Mesenchymal stem cell (in vitro differentiated cells and primary cell): ENCODE results near the gene IL31RA.

Experiments
- DNase-seq: peaks from one replicate; pipeline ENCODE4 v3.0.0-alpha.2; 2013
- H2AFZ ChIP-seq: one replicate; pipeline ENCODE4 v1.6.1; 2013; ENCODE audit warnings: low read depth, mild to moderate bottlenecking, control low read depth, inconsistent platforms, low read length, moderate library complexity
- H2AK5ac ChIP-seq: 2 replicates; pipeline ENCODE4 v1.6.1; 2013; ENCODE audit warnings: low read length, moderate library complexity, mild to moderate bottlenecking, inconsistent platforms; ENCODE audit not compliant: severe bottlenecking
- H2BK120ac ChIP-seq: one replicate; pipeline ENCODE4 v1.6.1; 2013; ENCODE audit warnings: low read depth, mild to moderate bottlenecking, inconsistent platforms, low read length, moderate library complexity
- H2BK12ac ChIP-seq, 2 experiments: one replicate each; pipeline ENCODE4 v1.6.1; 2013; ENCODE audit warnings: inconsistent platforms in 2 of 2, low read length in 2 of 2, mild to moderate bottlenecking in 2 of 2, moderate library complexity in 2 of 2, control low read depth in 1 of 2
- H2BK15ac ChIP-seq: one replicate; pipeline ENCODE4 v1.6.1; 2013; ENCODE audit warnings: mild to moderate bottlenecking, low read depth, inconsistent platforms; ENCODE audit not compliant: poor library complexity, severe bottlenecking
- H2BK5ac ChIP-seq: 2 replicates; pipeline ENCODE4 v1.6.1; 2013; ENCODE audit warnings: low read depth, mild to moderate bottlenecking, low read length, control low read depth, inconsistent platforms; ENCODE audit not compliant: poor library complexity, severe bottlenecking
- H3K14ac ChIP-seq, 2 experiments: one replicate each; pipeline ENCODE4 v1.6.1; 2013; ENCODE audit warnings: inconsistent platforms in 2 of 2, low read length in 2 of 2, control low read depth in 1 of 2, mild to moderate bottlenecking in 1 of 2, moderate library complexity in 1 of 2
- H3K18ac ChIP-seq, 2 experiments: one replicate each; pipeline ENCODE4 v1.6.1; 2013; ENCODE audit warnings: inconsistent platforms in 2 of 2, low read length in 2 of 2, control low read depth in 1 of 2, low read depth in 1 of 2, mild to moderate bottlenecking in 1 of 2
- H3K23ac ChIP-seq, 2 experiments: one replicate each; pipeline ENCODE4 v1.6.1; 2013; ENCODE audit warnings: inconsistent platforms in 2 of 2, low read length in 2 of 2, mild to moderate bottlenecking in 2 of 2, moderate library complexity in 2 of 2, control low read depth in 1 of 2
- H3K27ac ChIP-seq: 2 replicates; pipeline ENCODE4 v1.5.1; 2013; ENCODE audit warnings: mild to moderate bottlenecking, moderate library complexity, low read length, control low read depth, inconsistent platforms; ENCODE audit not compliant: poor library complexity, severe bottlenecking
- H3K27me3 ChIP-seq, 2 experiments: 2 replicates each; pipeline versions ENCODE4 v1.6.1 to v1.7.0; 2013; ENCODE audit warnings: low read length in 2 of 2, mild to moderate bottlenecking in 2 of 2, moderate library complexity in 2 of 2, control low read depth in 1 of 2, inconsistent platforms in 1 of 2; ENCODE audit not compliant: control insufficient read depth in 1 of 2, insufficient read depth in 1 of 2
- H3K36me3 ChIP-seq, 2 experiments: 2 replicates each; pipeline versions ENCODE4 v1.6.1 to v1.7.0; 2013; ENCODE audit warnings: low read length in 2 of 2, control low read depth in 1 of 2, inconsistent platforms in 1 of 2, low read depth in 1 of 2, mild to moderate bottlenecking in 1 of 2; ENCODE audit not compliant: insufficient read depth in 2 of 2, control insufficient read depth in 1 of 2
- H3K4ac ChIP-seq, 2 experiments: one replicate each; pipeline ENCODE4 v1.6.1; 2013; ENCODE audit warnings: inconsistent platforms in 2 of 2, low read length in 2 of 2, mild to moderate bottlenecking in 2 of 2, moderate library complexity in 2 of 2, control low read depth in 1 of 2, low read depth in 1 of 2
- H3K4me1 ChIP-seq: 2 replicates; pipeline ENCODE4 v1.6.1; 2013; ENCODE audit warnings: low read depth, low read length, control low read depth; ENCODE audit not compliant: control insufficient read depth, insufficient read depth
- H3K4me2 ChIP-seq: 2 replicates; pipeline ENCODE4 v1.6.1; 2013; ENCODE audit warnings: low read length, mild to moderate bottlenecking, inconsistent platforms; ENCODE audit not compliant: poor library complexity, severe bottlenecking
- H3K4me3 ChIP-seq, 2 experiments: 2 replicates each; pipeline versions ENCODE4 v1.5.1 to v1.7.0; 2013; ENCODE audit warnings: low read length in 2 of 2, mild to moderate bottlenecking in 2 of 2, control low read depth in 1 of 2, low read depth in 1 of 2; ENCODE audit not compliant: insufficient read depth in 1 of 2
- H3K79me1 ChIP-seq: replicated peaks from 2 replicates; pipeline ENCODE4 v1.6.1; 2013; ENCODE audit warnings: mild to moderate bottlenecking, control low read depth, low read length, inconsistent platforms; ENCODE audit not compliant: poor library complexity, severe bottlenecking
- H3K9ac ChIP-seq: 2 replicates; pipeline ENCODE4 v1.7.0; 2013; ENCODE audit warnings: mild to moderate bottlenecking, low read length, moderate library complexity
- H3K9me3 ChIP-seq: 2 replicates; pipeline ENCODE4 v1.7.0; 2013; ENCODE audit warnings: mild to moderate bottlenecking, low read length; ENCODE audit not compliant: control insufficient read depth
- H4K8ac ChIP-seq: one replicate; pipeline ENCODE4 v1.6.1; 2013; ENCODE audit warnings: inconsistent platforms, mild to moderate bottlenecking, low read length, moderate library complexity
- H4K91ac ChIP-seq: one replicate; pipeline ENCODE4 v1.6.1; 2013; ENCODE audit warnings: mild to moderate bottlenecking, low read length, inconsistent platforms
- WGBS: methylation state at CpG from one replicate; pipeline ENCODE4 v1.1.7; 2013; ENCODE audit warnings: mixed read lengths; 5-methylcytosine and 5-hydroxymethylcytosine counted together

Gene IL31RA

GRCh38 chr5:55868846-55869245, 17.7 kb downstream of the IL31RA start:
- Histone ChIP-seq H3K14ac (no peak overlapping the region), H2BK5ac (no peak overlapping the region), H4K8ac (no peak overlapping the region), H2BK12ac (no peak overlapping the region), H3K4me1 (peaks cover 2% of the 10 kb centered on the region), H3K4ac (no peak overlapping the region), H2AK5ac (no peak overlapping the region), H3K4me3 (no peak overlapping the region), H3K36me3 (peaks cover 0 to 8% of the 10 kb centered on the region in 2 experiments), H3K4me2 (peak overlapping the region; percentile 34), H3K9ac (peak overlapping the region; percentile 37), H3K27me3 (no peaks in the 10 kb centered on the region), H3K27ac (peak overlapping the region; percentile 69), H3K23ac (no peak overlapping the region), H3K79me1 (peaks cover 16% of the 10 kb centered on the region), H3K9me3 (no peaks in the 10 kb centered on the region), H2AFZ (no peak overlapping the region), H3K18ac (no peak overlapping the region), H2BK120ac (no peak overlapping the region), H4K91ac (no peak overlapping the region), H2BK15ac (no peak overlapping the region)
- no CpG with 5 or more reads among the region's 1 CpG for WGBS
- DNase-seq, result peak; percentile 99

GRCh38 chr5:55869847-55870246, 18.7 kb downstream of the IL31RA start:
- 98% methylated on average over 3 of the region's 4 CpGs for WGBS
- H3K9me3 ChIP-seq, result no peaks in the 10 kb centered on the region
- no peak overlapping the region for H4K91ac ChIP-seq

GRCh38 chr5:55873234-55873633, 22.1 kb downstream of the IL31RA start:
- Histone ChIP-seq H3K79me1 (peaks cover 5% of the 10 kb centered on the region), H2BK5ac (no peak overlapping the region), H3K4me3 (no peak overlapping the region), H2AFZ (no peak overlapping the region), H2BK120ac (no peak overlapping the region), H3K4me2 (no peak overlapping the region), H3K36me3 (no peaks in the 10 kb centered on the region), H4K8ac (no peak overlapping the region), H3K9me3 (peaks cover 6% of the 10 kb centered on the region), H3K18ac (no peak overlapping the region), H3K4me1 (no peaks in the 10 kb centered on the region), H3K27ac (no peak overlapping the region), H3K23ac (no peak overlapping the region), H2BK12ac (no peak overlapping the region), H2AK5ac (no peak overlapping the region), H3K4ac (no peak overlapping the region), H2BK15ac (no peak overlapping the region), H3K27me3 (no peaks in the 10 kb centered on the region), H3K9ac (no peak overlapping the region), H3K14ac (no peak overlapping the region), H4K91ac (no peak overlapping the region)
- no peak for DNase-seq

More at GRCh38 chr5:55869847-55870246, 18.7 kb downstream of the IL31RA start:
- no peak overlapping the region for H3K9ac ChIP-seq
- H2BK12ac ChIP-seq, result no peak overlapping the region
- H2AFZ ChIP-seq, result no peak overlapping the region
- no peak overlapping the region for H2BK5ac ChIP-seq
- no peak overlapping the region for H2BK15ac ChIP-seq
- H3K4me2 ChIP-seq, result no peak overlapping the region
- H3K18ac ChIP-seq, result no peak overlapping the region
- H3K4me1 ChIP-seq, result peaks cover 2% of the 10 kb centered on the region
- H3K27ac ChIP-seq, result no peak overlapping the region
- DNase-seq, result no peak
- no peak overlapping the region for H2BK120ac ChIP-seq
- no peak overlapping the region for H3K4ac ChIP-seq
- no peak overlapping the region for H3K23ac ChIP-seq
- H3K36me3 ChIP-seq, result peaks cover 0 to 4% of the 10 kb centered on the region in 2 experiments
- no peak overlapping the region for H3K14ac ChIP-seq
- no peaks in the 10 kb centered on the region for H3K27me3 ChIP-seq
- no peak overlapping the region for H3K4me3 ChIP-seq
- H4K8ac ChIP-seq, result no peak overlapping the region
- H2AK5ac ChIP-seq, result no peak overlapping the region
- H3K79me1 ChIP-seq, result peaks cover 16% of the 10 kb centered on the region

GRCh38 chr5:55877655-55878054, 26.5 kb downstream of the IL31RA start:
- Histone ChIP-seq H3K27me3 (no peaks in the 10 kb centered on the region), H3K27ac (no peak overlapping the region), H2BK5ac (no peak overlapping the region), H4K91ac (no peak overlapping the region), H2AFZ (no peak overlapping the region), H4K8ac (no peak overlapping the region), H3K4me2 (no peak overlapping the region), H3K9me3 (peaks cover 8% of the 10 kb centered on the region), H3K18ac (no peak overlapping the region), H3K4ac (no peak overlapping the region), H2BK15ac (no peak overlapping the region), H2BK12ac (no peak overlapping the region), H2AK5ac (no peak overlapping the region), H3K4me3 (no peak overlapping the region), H3K4me1 (no peaks in the 10 kb centered on the region), H3K79me1 (peaks cover 12% of the 10 kb centered on the region), H3K23ac (no peak overlapping the region), H2BK120ac (no peak overlapping the region), H3K36me3 (no peaks in the 10 kb centered on the region), H3K14ac (no peak overlapping the region), H3K9ac (no peak overlapping the region)
- no peak for DNase-seq
